ENCODE measurements around the gene CASP6. TPM values are rescaled to one million over a fixed set of nuclear protein-coding genes. Genes with fewer than 3 reads are reported as not detected.

The CASP6 gene
- total RNA-seq, 1 experiment from 2014 or later, result 8.1 TPM

GRCh38 chr4:109676886-109677285 is 26.4 kb downstream of the CASP6 start:
- no peak for DNase-seq (ENCODE audit: unreplicated experiment)
- no peak overlapping the region for H3K4me3 Mint-ChIP-seq (ENCODE audit: unreplicated experiment)
- H3K27me3 Mint-ChIP-seq (ENCODE audit: insufficient read depth, unreplicated experiment), result no peaks in the 10 kb centered on the region
- no peak overlapping the region for H3K27ac Mint-ChIP-seq (ENCODE audit: low read depth, unreplicated experiment)
- no TSS peak for BruUV-seq (replicated peaks)
- no peaks in the 10 kb centered on the region for H3K4me1 Mint-ChIP-seq (ENCODE audit: insufficient read depth, unreplicated experiment)
- no peaks in the 10 kb centered on the region for H3K9me3 Mint-ChIP-seq (ENCODE audit: unreplicated experiment)
- H3K36me3 Mint-ChIP-seq (ENCODE audit: insufficient read depth, unreplicated experiment), result peaks cover 6% of the 10 kb centered on the region
- intact Hi-C loops (cut with micrococcal nuclease), result no loop called here
- ChIA-PET POLR2A (interaction anchor here (0.6 kb wide), 1 partner anchor 12 kb away, joined by 3 read pairs; no protein-coding TSS in a partner anchor), CTCF (interaction anchor here (0.9 kb wide), 1 partner anchor 9 kb away, joined by 4 read pairs; no protein-coding TSS in a partner anchor)
- TF ChIP-seq CTCF (IDR thresholded peaks at IDR 0.05; ENCODE audit: unreplicated experiment), result no peak

- intact Hi-C loops (cut with micrococcal nuclease), result no loop called here
- ChIA-PET POLR2A (no interaction called here), CTCF (no interaction called here)
- Mint-ChIP-seq H3K27ac (ENCODE audit: low read depth, unreplicated experiment) (no peak overlapping the region), H3K9me3 (ENCODE audit: unreplicated experiment) (peaks cover 8% of the 10 kb centered on the region), H3K36me3 (ENCODE audit: insufficient read depth, unreplicated experiment) (peaks cover 6% of the 10 kb centered on the region), H3K4me1 (ENCODE audit: insufficient read depth, unreplicated experiment) (no peaks in the 10 kb centered on the region), H3K4me3 (ENCODE audit: unreplicated experiment) (no peak overlapping the region), H3K27me3 (ENCODE audit: insufficient read depth, unreplicated experiment) (no peaks in the 10 kb centered on the region)
- no peak for DNase-seq (ENCODE audit: unreplicated experiment)
- no peak for TF ChIP-seq CTCF (IDR thresholded peaks at IDR 0.05; ENCODE audit: unreplicated experiment)
- no TSS peak for BruUV-seq (replicated peaks)
Observed at GRCh38 chr4:109675843-109676242, 27.4 kb downstream of the CASP6 start.

- no peak overlapping the region for H3K4me3 Mint-ChIP-seq (ENCODE audit: unreplicated experiment)
- ChIA-PET POLR2A (no interaction called here), CTCF (interaction anchor here (0.5 to 0.7 kb wide), 2 partner anchors 20 to 255 kb away, joined by 3 to 4 read pairs; no protein-coding TSS in a partner anchor)
- DNase-seq (ENCODE audit: unreplicated experiment), result no peak
- no TSS peak for BruUV-seq (replicated peaks)
- H3K27ac Mint-ChIP-seq (ENCODE audit: low read depth, unreplicated experiment), result no peak overlapping the region
- H3K27me3 Mint-ChIP-seq (ENCODE audit: insufficient read depth, unreplicated experiment), result no peaks in the 10 kb centered on the region
- peaks cover 8% of the 10 kb centered on the region for H3K9me3 Mint-ChIP-seq (ENCODE audit: unreplicated experiment)
- no peak for TF ChIP-seq CTCF (IDR thresholded peaks at IDR 0.05; ENCODE audit: unreplicated experiment)
- intact Hi-C loops (cut with micrococcal nuclease), result no loop called here
- no peaks in the 10 kb centered on the region for H3K4me1 Mint-ChIP-seq (ENCODE audit: insufficient read depth, unreplicated experiment)
- H3K36me3 Mint-ChIP-seq (ENCODE audit: insufficient read depth, unreplicated experiment), result peaks cover 6% of the 10 kb centered on the region
Observed at GRCh38 chr4:109675181-109675580, 28.1 kb downstream of the CASP6 start.

- no peaks in the 10 kb centered on the region for H3K27me3 Mint-ChIP-seq (ENCODE audit: insufficient read depth, unreplicated experiment)
- peaks cover 6% of the 10 kb centered on the region for H3K36me3 Mint-ChIP-seq (ENCODE audit: insufficient read depth, unreplicated experiment)
- DNase-seq (ENCODE audit: unreplicated experiment), result no peak
- no peaks in the 10 kb centered on the region for H3K4me1 Mint-ChIP-seq (ENCODE audit: insufficient read depth, unreplicated experiment)
- POLR2A ChIA-PET, result no interaction called here
- no peak overlapping the region for H3K4me3 Mint-ChIP-seq (ENCODE audit: unreplicated experiment)
- intact Hi-C loops (cut with micrococcal nuclease), result no loop called here
- H3K27ac Mint-ChIP-seq (ENCODE audit: low read depth, unreplicated experiment), result no peak overlapping the region
- no peak for TF ChIP-seq CTCF (IDR thresholded peaks at IDR 0.05; ENCODE audit: unreplicated experiment)
- CTCF ChIA-PET, result interaction anchor here (0.6 kb wide), 1 partner anchor 266 kb away, joined by 4 read pairs; no protein-coding TSS in a partner anchor
- no TSS peak for BruUV-seq (replicated peaks)
- H3K9me3 Mint-ChIP-seq (ENCODE audit: unreplicated experiment), result peaks cover 8% of the 10 kb centered on the region
Observed at GRCh38 chr4:109673303-109673702, 29.9 kb downstream of the CASP6 start.
